ENCODE data around the gene ZDHHC5.

Gene ZDHHC5

GRCh38 chr11:57667736-57668433 is at the start of gene ZDHHC5:
TSS of gene ZDHHC5 (plus strand) at chr11:57668114. CDS start at chr11:57673091, 4,977 bp downstream.
- Histone ChIP-seq H4K20me1 (ENCODE audit: insufficient read depth, low read length) (0 out of 2 replicates have a peak, but pooled peaks cover 4% of the 10 kb centered on the region), H3K36me3 (replicated peaks; ENCODE audit: insufficient read depth, low read length) (0 out of 2 replicates have a peak, but pooled peaks cover 9% of the 10 kb centered on the region), H3K79me2 (ENCODE audit: low read length) (peaks cover 46% of the 10 kb centered on the region), H3K27me3 (replicated peaks; ENCODE audit: insufficient read depth, low read length) (no peaks in the 10 kb centered on the region), H3K9ac (ENCODE audit: low read length) (peak within 1 kb of the TSS; percentile 98), H3K9me3 (replicated peaks; ENCODE audit: insufficient read depth, low read length) (no peaks in the 10 kb centered on the region), H3K9me2 (replicated peaks; ENCODE audit: insufficient read depth, low read length) (no peaks in the 10 kb centered on the region), H3K4me2 (ENCODE audit: low read depth, low read length) (peak within 1 kb of the TSS; percentile 99), H2AFZ (ENCODE audit: low read length) (peak within 1 kb of the TSS; percentile 92), H3F3A (ENCODE audit: insufficient read depth, low read length) (peaks cover 20% of the 10 kb centered on the region), H3K27ac (ENCODE audit: low read length) (peak within 1 kb of the TSS; percentile 85), H3K4me3 (ENCODE audit: low read length) (peak within 1 kb of the TSS; percentile 90), H3K4me1 (ENCODE audit: low read length) (peaks cover 12% of the 10 kb centered on the region)
- TF ChIP-seq EZH2phosphoT487 (IDR thresholded peaks at IDR 0.05; ENCODE audit: low read length) (no peak), CTCF (IDR thresholded peaks at IDR 0.05; ENCODE audit: low read length) (peak; percentile 36)
- peak; percentile 99 for DNase-seq

- Histone ChIP-seq H3K27ac (ENCODE audit: low read length) (no peak overlapping the region), H3K4me1 (ENCODE audit: low read length) (no peaks in the 10 kb centered on the region), H3K4me3 (ENCODE audit: low read length) (no peak overlapping the region), H3K36me3 (replicated peaks; ENCODE audit: insufficient read depth, low read length) (no peaks in the 10 kb centered on the region), H3K9me3 (replicated peaks; ENCODE audit: insufficient read depth, low read length) (no peaks in the 10 kb centered on the region), H3K9ac (ENCODE audit: low read length) (no peak overlapping the region), H3K27me3 (replicated peaks; ENCODE audit: insufficient read depth, low read length) (no peaks in the 10 kb centered on the region), H2AFZ (ENCODE audit: low read length) (no peak overlapping the region), H3K79me2 (ENCODE audit: low read length) (no peaks in the 10 kb centered on the region), H4K20me1 (ENCODE audit: insufficient read depth, low read length) (no peaks in the 10 kb centered on the region), H3F3A (ENCODE audit: insufficient read depth, low read length) (no peaks in the 10 kb centered on the region), H3K4me2 (ENCODE audit: low read depth, low read length) (no peak overlapping the region), H3K9me2 (replicated peaks; ENCODE audit: insufficient read depth, low read length) (no peaks in the 10 kb centered on the region)
- DNase-seq, result no peak
- no peak for TF ChIP-seq CTCF (IDR thresholded peaks at IDR 0.05; ENCODE audit: low read length)
- TF ChIP-seq EZH2phosphoT487 (IDR thresholded peaks at IDR 0.05; ENCODE audit: low read length), result no peak
- TF ChIP-seq EZH2 (optimal IDR thresholded peaks at IDR 0.05; ENCODE audit: low read depth, low read length), result no peak
These were observed 49.5 kb upstream of the ZDHHC5 start for GRCh38 chr11:57618438-57618837.

- Histone ChIP-seq H2AFZ (ENCODE audit: low read length) (no peak overlapping the region), H4K20me1 (ENCODE audit: insufficient read depth, low read length) (no peaks in the 10 kb centered on the region), H3K27ac (ENCODE audit: low read length) (no peak overlapping the region), H3F3A (ENCODE audit: insufficient read depth, low read length) (no peaks in the 10 kb centered on the region), H3K79me2 (ENCODE audit: low read length) (no peaks in the 10 kb centered on the region), H3K4me1 (ENCODE audit: low read length) (no peaks in the 10 kb centered on the region), H3K27me3 (replicated peaks; ENCODE audit: insufficient read depth, low read length) (no peaks in the 10 kb centered on the region), H3K9me3 (replicated peaks; ENCODE audit: insufficient read depth, low read length) (no peaks in the 10 kb centered on the region), H3K36me3 (replicated peaks; ENCODE audit: insufficient read depth, low read length) (no peaks in the 10 kb centered on the region), H3K9me2 (replicated peaks; ENCODE audit: insufficient read depth, low read length) (no peaks in the 10 kb centered on the region), H3K4me2 (ENCODE audit: low read depth, low read length) (no peak overlapping the region), H3K4me3 (ENCODE audit: low read length) (no peak overlapping the region), H3K9ac (ENCODE audit: low read length) (no peak overlapping the region)
- TF ChIP-seq CTCF (IDR thresholded peaks at IDR 0.05; ENCODE audit: low read length) (peak; percentile 15; the same call in 1 of the 2 replicates), EZH2 (optimal IDR thresholded peaks at IDR 0.05; ENCODE audit: low read depth, low read length) (no peak)
- no peak for DNase-seq
These were observed 48.6 kb upstream of the ZDHHC5 start for GRCh38 chr11:57619331-57619730.

Data from MM.1S (cell line).